ENCODE results near the gene PPP5C.

The PPP5C gene

DNA sequence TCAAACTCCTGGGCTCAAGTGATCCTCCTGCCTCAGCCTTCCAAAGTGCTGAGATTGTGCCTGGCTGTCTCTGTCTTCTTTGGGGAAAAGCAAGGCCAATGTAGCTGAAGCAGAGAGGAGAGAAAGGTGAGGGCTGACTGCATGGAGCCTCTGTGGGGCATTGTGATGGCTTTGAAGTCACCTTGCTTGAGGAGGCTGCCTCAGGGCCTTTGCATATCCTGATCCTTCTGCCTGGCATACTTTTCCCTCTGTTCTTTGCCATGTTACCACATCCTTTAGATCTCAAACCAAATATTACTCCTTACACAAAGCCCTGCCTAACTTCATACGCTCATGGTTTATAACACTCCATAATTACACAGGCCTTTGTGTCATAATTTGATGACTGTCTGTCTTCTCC lies 9.4 kb upstream of the PPP5C start:
- DNase-seq (ENCODE audit: low read depth, low spot score): no peak

DNA sequence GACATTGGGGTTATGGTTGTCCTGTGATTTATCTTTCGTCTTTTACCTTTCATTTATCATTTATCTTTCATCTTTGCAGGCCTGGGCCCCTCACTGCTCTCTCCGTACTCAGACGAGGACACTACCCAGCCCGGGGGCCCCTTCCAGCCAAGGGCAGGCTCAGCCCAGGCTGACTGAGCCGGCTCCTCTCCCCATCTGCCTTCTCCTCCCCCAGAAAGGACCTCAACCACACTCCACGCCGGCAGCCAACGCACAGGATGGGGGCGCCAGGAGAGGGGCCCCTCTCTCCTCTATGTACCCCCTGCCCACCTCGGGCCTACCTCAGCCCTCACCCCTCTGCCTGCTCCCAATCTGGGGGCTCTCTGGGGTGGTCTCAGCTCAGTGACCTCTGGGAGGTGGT lies 7.4 kb upstream of the PPP5C start:
- no peak for DNase-seq (ENCODE audit: low read depth, low spot score)

DNA sequence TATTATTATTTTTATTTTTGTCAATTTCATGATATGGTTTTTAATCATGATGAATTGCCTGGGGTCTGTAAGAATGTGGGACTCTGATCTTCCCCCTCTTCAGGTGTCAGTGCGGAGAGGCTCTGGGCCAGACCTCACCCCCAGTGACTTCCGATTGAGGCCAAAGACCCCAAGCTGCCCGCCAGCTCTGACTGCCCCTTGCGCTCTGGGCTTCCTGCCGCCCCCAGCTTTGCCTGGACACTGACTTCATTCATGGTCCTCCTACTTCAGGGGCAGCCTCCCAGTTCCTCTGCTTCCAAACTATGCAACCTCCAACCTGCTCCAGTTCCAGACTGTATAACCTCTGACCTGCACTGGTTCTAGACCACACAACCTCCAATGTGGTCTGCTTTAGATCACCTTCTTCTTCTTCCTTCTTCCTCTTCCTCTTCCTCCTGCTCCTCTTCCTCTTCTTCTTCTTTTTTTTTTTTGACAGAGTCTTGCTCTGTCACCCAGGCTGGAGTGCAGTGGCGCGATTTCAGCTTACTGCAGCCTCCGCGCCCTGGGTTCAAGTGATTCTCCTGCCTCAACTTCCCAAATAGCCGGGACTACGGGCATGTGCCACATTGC lies 6.7 kb upstream of the PPP5C start:
- DNase-seq (ENCODE audit: low read depth, low spot score): no peak

DNA sequence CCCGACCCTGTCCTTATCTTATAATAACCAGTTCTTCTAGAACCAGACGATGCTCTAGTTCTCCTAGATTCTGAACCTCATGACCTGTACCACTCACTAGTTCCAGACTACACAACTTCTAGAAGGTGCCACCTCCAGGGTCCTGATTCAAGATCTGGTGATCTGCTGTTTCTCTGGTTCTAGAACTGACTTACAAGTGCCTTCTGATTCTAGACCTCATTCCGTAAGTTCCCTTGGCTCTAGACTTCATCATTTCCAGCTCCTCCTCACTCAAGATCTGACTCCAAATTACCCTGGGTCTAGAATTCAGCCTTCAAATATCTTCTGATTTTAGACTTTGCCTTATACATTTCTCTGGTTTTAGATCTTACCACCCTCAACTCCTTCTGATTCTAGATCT lies 5.0 kb upstream of the PPP5C start:
- no peak for DNase-seq (ENCODE audit: low read depth, low spot score)

DNA sequence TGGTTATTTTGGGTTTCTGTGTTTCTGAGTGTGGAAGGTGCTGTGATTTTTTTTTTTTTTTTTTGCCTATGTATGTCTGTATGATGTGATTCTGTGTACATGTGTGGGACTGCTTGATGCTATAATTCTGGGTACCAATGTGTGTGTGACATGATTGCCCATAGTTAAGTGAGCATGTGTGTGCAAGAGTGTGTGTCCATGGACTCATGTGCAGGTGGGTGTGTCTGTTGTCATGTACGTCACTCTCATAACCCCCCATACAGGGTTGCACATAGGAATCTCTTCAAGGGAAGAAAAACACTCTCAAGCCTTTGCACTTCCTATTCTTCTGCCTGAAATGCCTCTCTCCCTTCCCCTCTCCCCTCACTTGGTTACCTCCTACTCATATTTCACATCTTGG lies 2.5 kb upstream of the PPP5C start:
- no peak for DNase-seq (ENCODE audit: low read depth, low spot score)

DNA sequence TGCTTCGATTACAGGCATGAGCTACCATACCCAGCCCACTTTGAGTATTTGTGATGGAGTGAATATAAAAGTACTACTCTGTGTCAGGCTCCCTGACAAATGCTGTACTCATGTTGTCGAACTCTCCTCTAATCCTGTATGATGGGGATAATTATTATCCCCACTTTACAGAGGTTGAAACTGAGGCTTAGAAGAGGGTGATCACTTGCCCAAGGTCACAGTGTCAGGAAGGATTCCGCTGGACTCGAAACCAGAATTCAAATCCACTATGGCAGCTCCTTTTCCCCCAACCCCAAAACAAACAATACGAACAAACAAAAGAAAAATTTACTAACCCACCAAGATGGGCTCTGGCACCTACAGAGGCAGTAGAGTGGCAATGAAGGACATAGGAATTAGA lies 1.7 kb upstream of the PPP5C start:
- DNase-seq (ENCODE audit: low read depth, low spot score): no peak

DNA sequence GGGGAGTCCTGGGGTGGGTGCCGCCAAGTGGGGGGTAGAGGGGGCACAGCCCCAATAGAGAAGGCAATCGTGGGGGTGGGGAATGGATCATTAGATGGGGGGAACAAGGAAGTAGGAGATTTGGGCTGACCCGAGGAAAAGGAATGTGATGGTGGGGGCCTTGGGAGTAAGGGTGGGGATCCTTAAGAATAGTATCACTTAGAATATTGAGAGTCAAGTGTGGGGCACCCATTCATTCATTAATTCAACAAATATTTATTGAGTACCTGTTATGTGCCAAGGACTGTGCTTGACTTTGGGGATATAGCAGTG lies 641 bp downstream of the PPP5C start:
- no peak for DNase-seq (ENCODE audit: low read depth, low spot score)

DNA sequence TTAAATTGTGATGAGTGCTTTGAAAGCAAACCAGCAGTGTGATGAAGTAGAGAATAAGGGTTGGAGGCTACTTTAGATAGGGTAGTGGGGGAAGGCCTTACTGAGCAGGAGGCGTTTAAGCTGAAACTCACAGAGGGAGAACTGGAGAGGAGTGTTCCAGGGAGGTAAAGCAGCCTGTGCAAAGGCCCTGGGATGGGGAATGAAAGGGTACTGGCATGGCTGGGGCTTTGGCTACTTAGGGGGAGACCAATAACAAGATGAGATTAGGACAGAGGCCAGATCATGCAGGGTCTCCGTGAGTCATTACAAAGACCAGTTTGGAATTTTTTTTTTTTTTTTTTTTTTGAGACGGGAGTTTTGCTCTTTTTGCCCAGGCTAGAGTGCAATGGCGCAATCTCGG lies 1.1 kb downstream of the PPP5C start:
- DNase-seq (ENCODE audit: low read depth, low spot score): no peak

DNA sequence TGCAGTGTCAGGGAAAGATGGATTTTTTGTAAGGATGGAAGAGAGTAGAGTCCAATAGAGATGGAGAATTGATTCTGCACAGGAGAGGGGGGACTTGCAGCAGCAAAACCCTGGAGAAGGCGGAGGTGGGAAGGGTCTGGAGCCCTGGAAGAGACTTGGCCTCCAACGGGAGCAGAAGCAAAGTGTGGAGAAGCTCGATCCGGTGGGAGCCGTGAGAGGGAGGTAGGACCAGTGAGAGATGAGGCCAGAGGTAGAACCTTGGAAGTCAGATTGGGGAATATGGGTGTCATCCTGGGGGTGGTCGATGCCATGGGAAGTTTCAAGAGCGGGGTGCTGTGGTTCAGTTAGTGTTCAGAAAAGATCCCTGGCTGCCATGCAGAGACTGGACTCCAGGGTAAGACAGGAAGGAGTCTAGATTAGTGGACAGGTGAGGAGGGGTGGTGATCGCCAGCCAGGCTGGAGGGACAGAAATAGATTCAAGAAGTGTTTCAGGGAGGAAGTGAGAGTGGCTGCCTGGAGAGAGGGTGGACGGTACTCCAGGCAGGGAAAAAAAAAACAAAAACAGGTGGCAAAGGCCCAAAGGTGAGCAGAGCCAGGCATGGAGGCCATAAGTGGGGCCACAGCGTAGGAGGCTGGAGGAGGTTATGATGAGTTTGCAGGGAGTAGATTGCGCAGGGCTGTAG lies 2.6 kb downstream of the PPP5C start:
- DNase-seq (ENCODE audit: low read depth, low spot score): no peak

DNA sequence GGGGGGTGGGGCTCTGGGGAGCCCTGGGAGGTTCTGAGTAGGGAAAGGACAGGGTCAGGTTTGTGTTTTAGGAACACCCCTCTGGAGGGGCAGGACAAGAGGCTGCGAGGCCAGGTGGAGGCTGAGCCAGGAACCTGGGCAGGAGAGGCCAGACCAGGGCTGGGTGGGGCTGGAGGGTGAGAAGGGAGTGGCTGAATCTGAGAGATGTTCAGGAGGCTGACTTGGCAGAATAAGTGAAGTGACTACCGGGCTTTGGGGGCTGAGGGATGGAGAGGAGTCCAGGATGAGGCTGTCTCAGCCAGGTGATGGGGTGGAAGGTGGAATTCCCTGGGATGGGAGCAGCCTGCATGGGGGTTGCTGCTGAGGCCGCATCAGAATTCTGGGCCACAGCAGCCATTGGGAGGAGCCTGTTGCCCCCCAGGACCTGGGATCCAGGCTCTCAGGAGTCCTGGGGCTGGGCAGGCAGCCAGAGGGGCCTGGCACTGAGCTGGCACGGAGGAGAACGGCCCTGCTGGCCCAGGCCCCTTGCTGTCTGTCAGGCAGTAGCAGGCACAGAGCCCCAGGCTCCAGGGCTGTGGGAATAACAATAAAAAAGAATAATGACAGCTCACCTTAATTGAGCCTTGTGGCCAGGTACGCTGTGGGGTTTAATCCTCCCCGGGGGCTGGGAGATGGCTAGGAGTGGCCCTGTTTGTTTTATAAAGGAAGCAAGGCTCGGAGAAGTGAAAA lies 3.3 kb downstream of the PPP5C start:
- DNase-seq (ENCODE audit: low read depth, low spot score): no peak

DNA sequence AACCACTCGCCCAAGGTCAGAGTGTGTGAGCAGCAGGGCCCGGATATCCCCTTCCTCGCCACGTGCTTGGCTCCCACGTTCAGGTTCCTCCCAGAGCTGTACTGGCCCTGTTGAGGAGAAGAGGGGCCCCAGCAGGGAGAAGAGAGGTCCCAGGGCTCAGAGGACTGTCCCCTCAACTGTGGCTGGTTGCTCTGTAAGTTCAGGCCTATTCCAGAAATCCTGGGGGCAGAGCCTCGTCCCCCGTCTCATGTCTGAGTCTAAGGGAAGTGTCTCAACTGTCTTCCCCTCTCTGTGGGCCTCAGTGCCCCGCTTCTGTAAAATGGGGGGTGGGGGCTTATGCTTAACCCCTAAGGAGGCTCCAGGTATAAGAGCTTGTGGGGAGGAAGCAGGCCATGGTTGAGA lies 3.9 kb downstream of the PPP5C start:
- DNase-seq (ENCODE audit: low read depth, low spot score): no peak

DNA sequence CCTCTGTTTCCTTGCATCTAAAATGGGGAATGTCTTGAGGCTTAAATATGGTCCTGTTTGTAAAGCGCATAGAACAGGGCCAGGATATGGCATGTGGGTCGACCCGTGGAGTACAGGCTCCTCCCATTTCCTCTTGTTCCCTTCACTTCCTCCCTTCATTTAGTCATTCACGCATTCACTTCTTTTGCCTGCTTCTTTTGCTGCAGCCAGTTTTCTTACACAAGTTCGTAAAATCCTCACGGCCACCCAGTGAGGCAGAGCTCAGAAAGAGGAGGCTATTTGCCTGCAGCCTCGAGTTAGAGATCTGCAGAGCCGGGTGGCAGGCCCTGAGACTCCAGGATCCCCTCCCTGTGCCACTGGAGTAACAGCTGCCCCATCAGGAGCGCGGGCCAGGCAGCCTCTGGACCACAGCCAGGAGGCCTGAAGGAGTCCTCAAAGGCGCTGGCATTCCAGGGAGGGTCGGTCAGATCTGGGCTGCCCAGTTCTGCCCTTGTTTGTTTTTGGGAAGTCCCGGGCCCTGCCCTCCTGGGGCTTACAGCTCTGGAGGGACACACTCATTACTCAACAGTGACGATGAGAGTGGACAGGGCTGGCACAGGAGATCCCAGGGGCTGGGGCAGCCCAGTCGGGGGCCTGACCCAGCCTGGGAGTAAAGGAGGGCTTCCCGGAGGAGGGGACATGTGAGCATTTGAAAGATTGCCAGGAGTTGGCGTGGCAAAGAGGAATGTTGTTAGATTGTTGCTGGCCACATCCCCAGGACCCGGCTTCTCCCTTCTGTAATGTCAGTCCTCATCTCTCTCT lies 4.6 kb downstream of the PPP5C start:
- peak; percentile 77 for DNase-seq (ENCODE audit: low read depth, low spot score)

DNA sequence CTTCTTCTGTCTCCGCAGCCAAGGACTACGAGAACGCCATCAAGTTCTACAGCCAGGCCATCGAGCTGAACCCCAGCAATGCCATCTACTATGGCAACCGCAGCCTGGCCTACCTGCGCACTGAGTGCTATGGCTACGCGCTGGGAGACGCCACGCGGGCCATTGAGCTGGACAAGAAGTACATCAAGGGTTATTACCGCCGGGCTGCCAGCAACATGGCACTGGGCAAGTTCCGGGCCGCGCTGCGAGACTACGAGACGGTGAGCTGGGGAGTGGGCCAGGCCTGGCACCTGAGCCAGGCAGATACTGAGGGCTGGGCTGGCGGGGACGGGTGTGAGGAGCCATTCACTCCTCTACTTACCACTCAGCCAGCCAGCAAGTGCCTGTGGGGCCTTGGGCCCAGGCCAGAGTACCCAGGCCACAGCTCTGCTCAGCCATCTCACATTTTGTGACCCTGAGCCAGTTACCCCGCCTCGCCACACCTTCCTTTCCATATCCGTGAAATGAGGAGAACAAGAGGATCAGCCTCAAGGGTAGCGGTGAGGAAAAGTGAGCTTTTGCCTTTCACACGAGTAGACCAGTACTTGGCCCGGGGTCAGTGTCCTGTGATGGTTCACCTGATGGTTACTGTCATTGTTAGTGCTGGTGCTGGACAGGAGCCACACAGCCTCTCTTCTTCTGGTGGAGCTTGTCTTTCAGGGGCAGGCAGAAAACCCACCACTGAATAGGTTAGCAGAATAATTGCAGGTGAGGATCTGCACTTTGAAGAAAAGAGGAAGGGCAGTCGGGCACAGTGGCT lies 7.0 kb downstream of the PPP5C start:
- DNase-seq (ENCODE audit: low read depth, low spot score): no peak

DNA sequence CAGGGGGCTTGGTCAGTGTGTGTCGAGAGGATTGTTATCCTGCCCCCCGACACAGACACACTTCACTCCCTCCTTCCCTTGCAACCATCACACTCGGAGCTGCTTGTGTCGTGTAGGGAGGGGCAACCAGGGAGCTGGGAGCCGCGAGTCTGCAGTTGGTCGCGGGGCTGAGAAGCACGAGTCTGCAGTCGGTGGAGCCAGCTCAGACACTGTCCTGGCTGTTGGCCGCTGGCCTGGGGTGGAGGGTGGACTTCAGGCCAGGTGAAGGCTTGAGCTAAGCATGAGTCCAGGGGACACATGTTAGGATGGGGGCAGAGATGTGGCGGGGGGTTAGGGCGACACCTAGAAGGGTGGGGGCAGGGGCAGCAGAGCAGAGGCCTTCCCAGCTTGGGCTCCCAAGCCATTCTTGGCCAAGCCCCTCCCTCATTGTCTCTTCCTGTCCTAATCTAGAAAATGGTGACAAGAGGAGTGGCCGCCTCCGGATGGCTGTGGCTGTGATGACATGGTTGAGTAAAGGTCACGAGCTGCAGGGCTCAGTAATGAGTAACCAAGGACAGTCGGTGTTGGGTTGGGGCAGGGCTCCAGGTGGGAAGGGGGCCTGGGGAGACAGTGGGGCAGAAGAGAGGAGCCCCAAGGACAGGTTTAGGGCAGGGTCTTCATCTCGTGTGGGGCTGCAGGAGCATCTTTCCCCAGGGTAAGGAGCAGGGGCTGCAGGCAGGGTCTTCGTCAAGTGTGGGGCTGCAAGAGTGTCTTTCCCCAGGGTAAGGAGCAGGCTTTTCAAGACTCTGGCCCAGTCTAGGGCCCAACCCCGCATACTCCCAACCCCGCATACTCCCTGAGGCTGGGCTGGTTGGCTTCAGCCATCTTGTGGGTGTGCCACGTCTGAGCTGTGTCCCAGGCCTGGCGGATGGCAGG lies 8.6 kb downstream of the PPP5C start:
- DNase-seq (ENCODE audit: low read depth, low spot score): no peak

DNA sequence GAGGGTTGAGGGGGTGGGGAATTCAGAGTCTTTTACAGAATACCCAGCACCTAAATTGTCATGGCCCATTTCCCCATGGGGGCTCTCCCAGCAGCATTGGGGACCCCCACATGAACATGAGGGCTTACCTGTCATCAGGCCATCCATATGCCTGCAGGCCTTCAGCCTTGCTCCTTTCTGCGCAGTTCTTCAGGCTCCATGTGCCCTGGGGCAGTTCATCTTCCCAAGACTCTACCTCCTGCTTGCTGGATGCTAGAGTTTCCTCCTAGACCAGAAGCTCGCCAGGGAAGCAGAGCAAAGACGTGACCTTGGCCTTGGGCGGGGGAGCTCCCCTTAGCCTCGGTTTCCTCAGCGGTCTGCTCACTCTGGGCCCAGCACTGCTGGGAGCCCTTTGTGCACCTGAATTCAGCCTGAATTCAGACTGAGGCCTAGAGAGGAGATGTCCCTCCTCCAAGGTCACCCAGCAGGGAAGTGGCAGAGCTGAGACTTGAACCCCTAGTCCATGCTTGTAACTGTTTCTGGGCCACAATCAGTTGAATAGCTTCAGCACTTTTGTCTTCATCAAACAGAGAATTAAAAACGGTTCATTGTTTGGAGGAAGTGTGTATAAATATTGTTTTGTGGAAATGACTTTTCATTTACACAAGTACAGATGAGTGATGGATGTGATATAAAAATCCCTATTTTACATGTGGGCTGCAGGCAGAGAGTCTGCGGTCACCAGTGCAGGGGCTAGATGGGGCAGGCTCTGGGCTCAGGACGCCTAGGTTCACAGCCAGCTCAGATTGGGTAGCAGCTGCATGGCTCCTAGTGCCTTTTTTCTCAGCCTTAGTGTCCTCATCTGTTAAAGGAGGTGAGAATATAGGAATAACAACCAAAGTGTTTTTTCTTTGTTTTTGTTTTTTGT lies 9.5 kb downstream of the PPP5C start:
- DNase-seq (ENCODE audit: low read depth, low spot score): no peak

DNA sequence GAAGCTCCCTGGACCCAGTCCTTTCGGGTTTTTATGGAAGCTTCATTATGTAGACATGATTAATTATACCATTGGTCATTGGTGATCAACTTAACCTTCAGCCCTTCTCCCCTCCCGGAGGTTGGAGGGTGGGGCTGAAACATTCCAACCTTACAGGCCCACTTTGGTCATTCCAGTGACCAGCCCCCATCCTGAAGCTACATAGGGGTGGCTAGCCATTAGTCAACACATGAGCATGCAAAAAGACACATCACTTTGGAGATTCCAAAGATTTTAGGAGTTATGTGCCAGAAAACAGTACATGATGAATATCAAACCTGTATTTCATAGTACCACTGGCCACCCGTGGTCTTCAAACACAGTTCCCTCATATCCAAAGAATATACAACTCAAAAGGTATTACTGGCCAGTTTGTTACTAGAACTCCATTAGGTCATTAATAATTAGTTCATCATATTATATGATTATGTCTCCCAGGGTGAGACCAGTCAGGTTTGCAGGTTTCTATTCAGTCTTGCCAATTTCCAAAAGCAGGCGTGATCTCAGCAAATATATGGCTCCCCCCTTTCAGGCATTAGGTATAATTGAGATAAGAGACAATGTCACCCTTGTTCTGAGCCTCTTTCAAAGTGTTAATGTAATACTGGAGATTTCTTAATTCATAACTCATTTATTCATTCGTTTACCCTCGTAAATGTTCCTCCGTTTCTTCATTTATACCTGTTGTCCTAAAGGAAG lies 11.1 kb downstream of the PPP5C start:
- no peak for DNase-seq (ENCODE audit: low read depth, low spot score)

DNA sequence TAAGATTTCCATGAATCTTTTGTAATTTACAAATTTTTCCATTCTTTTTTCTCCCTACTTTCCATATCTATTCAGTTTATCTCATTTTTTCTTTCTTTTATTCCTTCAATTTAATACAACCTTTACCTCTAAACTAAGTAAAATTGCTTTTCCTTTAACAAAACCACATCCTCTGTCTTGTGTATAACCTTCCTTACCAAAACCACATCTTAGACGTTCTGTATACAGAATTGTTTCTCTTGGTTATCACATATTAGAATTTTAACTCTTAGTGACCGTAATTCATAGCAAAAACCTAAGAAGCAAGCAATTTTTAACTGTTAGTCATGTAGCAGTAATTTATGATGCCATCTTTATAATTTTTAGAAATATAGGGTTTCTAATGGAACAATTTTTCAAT lies 15.0 kb downstream of the PPP5C start:
- DNase-seq (ENCODE audit: low read depth, low spot score): no peak

DNA sequence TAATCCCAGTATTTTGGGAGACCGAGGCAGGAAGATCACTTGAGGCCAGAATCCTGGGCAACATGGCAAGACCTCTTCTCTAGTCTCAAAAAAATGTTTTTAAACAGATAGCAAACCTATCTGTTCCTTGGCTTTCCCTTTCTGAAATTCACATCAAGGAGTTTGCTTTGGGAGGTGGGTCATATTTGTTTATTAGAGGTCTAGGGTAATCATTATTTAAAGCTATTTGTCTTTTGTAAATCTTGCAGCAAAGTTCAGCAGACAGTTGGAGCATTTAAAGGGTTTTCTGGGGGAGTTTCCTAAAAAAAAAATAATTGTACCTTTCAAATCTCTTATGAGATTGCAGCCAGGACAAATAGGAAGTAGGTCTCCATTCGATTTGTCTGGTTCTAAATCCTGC lies 17.5 kb downstream of the PPP5C start:
- no peak for DNase-seq (ENCODE audit: low read depth, low spot score)

DNA sequence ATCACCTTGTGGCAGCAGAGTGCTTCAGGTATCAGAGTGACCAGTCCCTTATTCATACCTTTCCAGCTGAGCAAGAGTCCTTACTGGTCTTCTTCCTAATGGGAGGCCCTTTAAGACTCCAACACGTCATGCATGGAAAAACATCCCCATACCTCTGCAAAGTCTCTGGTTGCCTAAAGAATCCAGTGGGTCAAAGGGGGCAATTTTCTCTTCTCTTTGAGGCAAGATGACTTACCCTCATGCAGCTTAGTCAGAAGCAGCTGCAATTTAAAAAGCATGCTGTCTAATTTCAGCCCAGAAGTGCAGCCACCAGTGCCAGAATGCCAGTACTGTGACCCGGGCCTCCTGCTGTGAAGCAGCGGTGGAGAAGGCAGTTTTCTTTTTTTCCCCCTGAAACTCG lies 18.7 kb downstream of the PPP5C start:
- no peak for DNase-seq (ENCODE audit: low read depth, low spot score)

All from astrocyte of the hippocampus (primary cell).